NCI-H128 (cell line): ENCODE data around the gene GGNBP2.
A peak's percentile ranks its signal among the peaks of the same experiment; 100 is the strongest.

Experiments
- DNase-seq: peaks from one replicate; lab custom pipeline; 2025; ENCODE audit not compliant: unreplicated experiment; lab: John Stamatoyannopoulos, UW

Gene GGNBP2

DNA sequence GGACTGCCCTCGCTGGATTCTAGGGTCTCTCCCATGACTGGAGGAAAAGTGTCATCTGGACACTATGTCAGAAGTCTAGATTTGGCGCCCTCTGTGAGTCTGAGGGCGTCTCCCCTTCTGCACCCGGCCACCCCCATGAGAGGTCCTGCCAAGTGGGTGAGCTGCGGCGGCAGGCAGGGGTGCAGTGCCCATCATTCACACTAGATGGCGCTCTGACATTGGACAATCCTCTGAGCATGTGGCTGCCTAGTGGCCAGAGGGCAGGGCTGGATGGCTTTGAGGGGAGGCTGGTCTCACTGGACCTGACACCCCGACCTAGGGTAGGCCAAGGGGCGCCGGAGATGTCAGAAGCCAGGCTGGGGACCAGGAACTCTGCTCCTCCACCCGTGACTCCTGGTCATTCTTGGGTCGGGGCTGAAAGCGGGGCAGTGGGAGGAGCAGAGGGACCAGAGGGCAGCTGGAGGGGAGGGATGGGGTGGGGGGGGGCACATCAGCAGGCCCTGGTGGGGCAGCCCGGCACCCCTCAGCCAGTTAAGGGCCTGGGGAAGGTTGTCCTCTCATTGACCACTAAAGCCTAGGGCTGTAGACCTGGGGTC lies 84.6 kb downstream of the GGNBP2 start:
- DNase-seq: peak; percentile 37

DNA sequence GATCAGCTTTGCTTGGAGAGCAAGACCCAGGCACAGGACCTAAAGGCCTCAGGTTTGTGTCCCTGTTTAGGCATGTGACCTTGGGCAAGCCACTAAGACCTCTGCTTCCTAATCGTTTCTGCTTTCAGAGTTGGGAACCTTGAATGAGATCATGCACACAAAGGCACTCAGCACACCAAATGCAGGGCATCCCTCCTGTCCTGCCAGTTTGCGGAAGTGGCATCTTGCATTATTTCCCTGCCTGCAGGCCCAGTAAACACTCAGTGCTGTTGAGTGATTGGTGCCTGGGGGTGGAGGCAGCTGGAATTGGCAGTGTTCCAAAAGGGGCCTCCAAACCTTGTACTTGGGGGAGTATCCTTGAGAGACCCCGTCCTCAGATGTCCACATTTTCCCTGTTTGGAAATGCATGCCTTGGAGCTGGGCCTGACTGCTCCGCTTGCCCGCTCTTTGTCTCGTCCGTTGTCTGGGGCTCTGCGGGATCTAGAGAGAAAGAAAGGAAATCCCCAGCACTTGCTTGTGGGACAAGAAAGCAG lies 85.3 kb downstream of the GGNBP2 start:
- no peak for DNase-seq

- DNase-seq: no peak
Observed at GRCh38 chr17:36631022-36631421, 86.3 kb downstream of the GGNBP2 start.

GRCh38 chr17:36632916-36633771 lies 88.4 kb downstream of the GGNBP2 start:
- no peak for DNase-seq
